WTC11 (cell line): ENCODE data around the gene ATP8B4. TPM values are rescaled to one million over a fixed set of nuclear protein-coding genes. Genes with fewer than 3 reads are reported as not detected.

Experiments
- ATAC-seq: fragments of 200-7000 bp; cut with Tn5 transposase; 2 replicates; pipeline ENCODE4 v1.10.0; 2021; ENCODE audit warnings: mild to moderate bottlenecking, moderate library complexity
- CTCF ChIA-PET: fragments of 300-600 bp; sonication (Branson Sonifier 250); formaldehyde crosslinking; loops from one replicate; lab custom pipeline; 2021; ENCODE audit warnings: antibody characterized with exemption; lab: Charles Lee
- POLR2A ChIA-PET: fragments of 350-600 bp; sonication (Branson Sonifier 250); formaldehyde crosslinking; loops from one replicate; lab custom pipeline; 2021; ENCODE audit warnings: antibody characterized with exemption; lab: Charles Lee
- DNase-seq: peaks from one replicate; pipeline ENCODE4 v3.0.0; 2021; ENCODE audit warnings: low spot score
- H3K27ac Mint-ChIP-seq: 2 replicates; pipeline ENCODE4 v1.8.0; 2021; ENCODE audit warnings: mixed read lengths
- H3K27me3 Mint-ChIP-seq: 2 replicates; pipeline ENCODE4 v1.8.0; 2021; ENCODE audit warnings: low read depth, mild to moderate bottlenecking, moderate library complexity, mixed read lengths
- H3K36me3 Mint-ChIP-seq: 2 replicates; pipeline ENCODE4 v1.8.0; 2021; ENCODE audit warnings: mixed read lengths
- H3K4me1 Mint-ChIP-seq: 2 replicates; pipeline ENCODE4 v1.8.0; 2022; ENCODE audit warnings: mixed read lengths
- H3K4me3 Mint-ChIP-seq: 2 replicates; pipeline ENCODE4 v1.8.0; 2021; ENCODE audit warnings: mild to moderate bottlenecking, moderate library complexity, mixed read lengths
- H3K9me3 Mint-ChIP-seq: 2 replicates; pipeline ENCODE4 v1.8.0; 2021; ENCODE audit warnings: mixed read lengths
- ATF1 ChIP-seq: sonication (generic); formaldehyde crosslinking; IDR thresholded peaks from 2 replicates; pipeline ENCODE4 v1.8.1; 2023; ENCODE audit warnings: mild to moderate bottlenecking, moderate library complexity, missing genetic modification reagents
- CBFB ChIP-seq: sonication (generic); formaldehyde crosslinking; IDR thresholded peaks from 2 replicates; pipeline ENCODE4 v1.8.1; 2022; ENCODE audit warnings: mild to moderate bottlenecking, low read depth, missing genetic modification reagents
- GRHL2 ChIP-seq: fragments of 250-450 bp; sonication (Bioruptor Pico); IDR thresholded peaks from 2 replicates; pipeline ENCODE4 v1.8.0; 2022; ENCODE audit warnings: mild to moderate bottlenecking, moderate library complexity; ENCODE audit not compliant: insufficient replicate concordance, severe bottlenecking
- IRF2 ChIP-seq: sonication (generic); formaldehyde crosslinking; IDR thresholded peaks from 2 replicates; pipeline ENCODE4 v1.8.0; 2022; ENCODE audit warnings: low read depth, missing genetic modification reagents, borderline replicate concordance
- NFE2L1 ChIP-seq: sonication (generic); formaldehyde crosslinking; IDR thresholded peaks from 2 replicates; pipeline ENCODE4 v1.8.1; 2023; ENCODE audit warnings: missing genetic modification reagents
- ZNF219 ChIP-seq: sonication (generic); formaldehyde crosslinking; IDR thresholded peaks from 2 replicates; pipeline ENCODE4 v1.8.0; 2023; ENCODE audit warnings: missing genetic modification reagents, mild to moderate bottlenecking, borderline replicate concordance
- ZNF416 ChIP-seq: fragments of 250-450 bp; sonication (Bioruptor Pico); IDR thresholded peaks from 2 replicates; pipeline ENCODE4 v1.9.0; 2021; ENCODE audit warnings: mild to moderate bottlenecking, inconsistent platforms
- total RNA-seq: library from RNA; stranded (reverse); gene quantifications from 3 replicates; pipeline ENCODE4 v1.2.3, GENCODE V29; 2021
- TF ChIP-seq, protein P1 (sequence below): sonication (generic); formaldehyde crosslinking; IDR thresholded peaks from 2 replicates; pipeline ENCODE4 v1.8.0; 2022; ENCODE audit warnings: mild to moderate bottlenecking, missing genetic modification reagents
- TF ChIP-seq, protein P2 (sequence below): sonication (generic); formaldehyde crosslinking; IDR thresholded peaks from 2 replicates; pipeline ENCODE4 v1.8.1; 2023; ENCODE audit warnings: mild to moderate bottlenecking, missing genetic modification reagents, moderate library complexity
- TF ChIP-seq, protein P3 (sequence below): sonication (generic); formaldehyde crosslinking; conservative IDR thresholded peaks from 2 replicates; pipeline ENCODE4 v1.8.1; 2023; ENCODE audit warnings: mild to moderate bottlenecking, low read depth, missing genetic modification reagents, moderate library complexity
- TF ChIP-seq, protein P4 (sequence below): sonication (generic); formaldehyde crosslinking; IDR thresholded peaks from 2 replicates; pipeline ENCODE4 v1.8.1; 2022; ENCODE audit warnings: missing genetic modification reagents, borderline replicate concordance
- TF ChIP-seq, protein P5 (sequence below): sonication (generic); formaldehyde crosslinking; IDR thresholded peaks from 2 replicates; pipeline ENCODE4 v1.8.1; 2023; ENCODE audit warnings: mild to moderate bottlenecking, missing genetic modification reagents, borderline replicate concordance

ATP8B4 gene
- total RNA-seq, 1 experiment from 2014 or later = 0.37 TPM

DNA sequence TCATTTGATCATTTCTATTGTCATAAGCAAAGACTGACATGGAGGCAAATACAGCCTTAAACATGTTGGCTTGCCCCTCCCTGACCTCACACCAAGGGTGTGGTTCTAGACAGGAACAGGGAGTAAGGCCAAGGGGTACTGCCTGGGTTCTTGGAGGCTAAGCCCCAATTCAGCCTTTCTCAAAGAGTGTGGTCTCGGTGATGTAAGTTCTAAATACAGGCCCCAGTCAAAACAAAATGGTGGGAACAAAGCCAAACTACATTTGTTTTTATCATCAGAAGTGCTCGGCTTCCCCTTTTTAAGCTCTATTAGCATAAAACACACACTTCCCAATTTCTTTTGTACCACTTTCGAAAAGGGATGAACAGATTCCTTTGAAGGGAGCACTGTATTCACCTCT is 129.5 kb downstream of the ATP8B4 start (continued):
- TF ChIP-seq, protein P1, sequence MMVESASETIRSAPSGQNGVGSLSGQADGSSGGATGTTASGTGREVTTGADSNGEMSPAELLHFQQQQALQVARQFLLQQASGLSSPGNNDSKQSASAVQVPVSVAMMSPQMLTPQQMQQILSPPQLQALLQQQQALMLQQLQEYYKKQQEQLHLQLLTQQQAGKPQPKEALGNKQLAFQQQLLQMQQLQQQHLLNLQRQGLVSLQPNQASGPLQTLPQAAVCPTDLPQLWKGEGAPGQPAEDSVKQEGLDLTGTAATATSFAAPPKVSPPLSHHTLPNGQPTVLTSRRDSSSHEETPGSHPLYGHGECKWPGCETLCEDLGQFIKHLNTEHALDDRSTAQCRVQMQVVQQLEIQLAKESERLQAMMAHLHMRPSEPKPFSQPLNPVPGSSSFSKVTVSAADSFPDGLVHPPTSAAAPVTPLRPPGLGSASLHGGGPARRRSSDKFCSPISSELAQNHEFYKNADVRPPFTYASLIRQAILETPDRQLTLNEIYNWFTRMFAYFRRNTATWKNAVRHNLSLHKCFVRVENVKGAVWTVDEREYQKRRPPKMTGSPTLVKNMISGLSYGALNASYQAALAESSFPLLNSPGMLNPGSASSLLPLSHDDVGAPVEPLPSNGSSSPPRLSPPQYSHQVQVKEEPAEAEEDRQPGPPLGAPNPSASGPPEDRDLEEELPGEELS (CRISPR knock-in tag) = no peak
- no peak for TF ChIP-seq IRF2
- TF ChIP-seq, protein P2, sequence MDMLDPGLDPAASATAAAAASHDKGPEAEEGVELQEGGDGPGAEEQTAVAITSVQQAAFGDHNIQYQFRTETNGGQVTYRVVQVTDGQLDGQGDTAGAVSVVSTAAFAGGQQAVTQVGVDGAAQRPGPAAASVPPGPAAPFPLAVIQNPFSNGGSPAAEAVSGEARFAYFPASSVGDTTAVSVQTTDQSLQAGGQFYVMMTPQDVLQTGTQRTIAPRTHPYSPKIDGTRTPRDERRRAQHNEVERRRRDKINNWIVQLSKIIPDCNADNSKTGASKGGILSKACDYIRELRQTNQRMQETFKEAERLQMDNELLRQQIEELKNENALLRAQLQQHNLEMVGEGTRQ = no peak
- TF ChIP-seq, all 79 proteins: peak for 0

DNA sequence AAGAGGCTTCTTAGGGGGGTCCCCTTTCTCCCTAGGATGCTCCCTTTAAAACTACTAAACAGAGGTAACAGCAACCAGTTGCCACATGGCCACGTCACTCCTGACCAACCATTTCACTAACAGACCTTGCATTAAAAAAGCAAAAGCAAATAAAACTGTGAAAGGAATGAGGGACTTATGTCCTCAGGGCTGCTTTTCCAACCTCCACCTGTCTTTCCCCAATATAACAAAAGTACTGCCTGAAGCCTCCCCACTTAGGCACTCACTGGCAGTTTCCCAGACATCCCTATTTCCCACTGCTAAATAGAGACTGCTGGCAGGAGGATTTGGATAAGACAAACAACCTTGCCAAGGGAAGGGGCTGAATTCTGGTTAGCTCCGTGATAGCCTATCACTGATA is 130.3 kb downstream of the ATP8B4 start:
- H3K27me3 Mint-ChIP-seq = no peaks in the 10 kb centered on the region
- H3K4me1 Mint-ChIP-seq = no peaks in the 10 kb centered on the region
- no peaks in the 10 kb centered on the region for H3K36me3 Mint-ChIP-seq
- TF ChIP-seq NFE2L1 (CRISPR knock-in tag) = no peak
- TF ChIP-seq ZNF219 (CRISPR knock-in tag) = no peak
- TF ChIP-seq CBFB (CRISPR knock-in tag) = no peak
- TF ChIP-seq ZNF416 = no peak
- no peak for TF ChIP-seq ATF1 (CRISPR knock-in tag)
- TF ChIP-seq GRHL2 = no peak
- TF ChIP-seq, protein P3, sequence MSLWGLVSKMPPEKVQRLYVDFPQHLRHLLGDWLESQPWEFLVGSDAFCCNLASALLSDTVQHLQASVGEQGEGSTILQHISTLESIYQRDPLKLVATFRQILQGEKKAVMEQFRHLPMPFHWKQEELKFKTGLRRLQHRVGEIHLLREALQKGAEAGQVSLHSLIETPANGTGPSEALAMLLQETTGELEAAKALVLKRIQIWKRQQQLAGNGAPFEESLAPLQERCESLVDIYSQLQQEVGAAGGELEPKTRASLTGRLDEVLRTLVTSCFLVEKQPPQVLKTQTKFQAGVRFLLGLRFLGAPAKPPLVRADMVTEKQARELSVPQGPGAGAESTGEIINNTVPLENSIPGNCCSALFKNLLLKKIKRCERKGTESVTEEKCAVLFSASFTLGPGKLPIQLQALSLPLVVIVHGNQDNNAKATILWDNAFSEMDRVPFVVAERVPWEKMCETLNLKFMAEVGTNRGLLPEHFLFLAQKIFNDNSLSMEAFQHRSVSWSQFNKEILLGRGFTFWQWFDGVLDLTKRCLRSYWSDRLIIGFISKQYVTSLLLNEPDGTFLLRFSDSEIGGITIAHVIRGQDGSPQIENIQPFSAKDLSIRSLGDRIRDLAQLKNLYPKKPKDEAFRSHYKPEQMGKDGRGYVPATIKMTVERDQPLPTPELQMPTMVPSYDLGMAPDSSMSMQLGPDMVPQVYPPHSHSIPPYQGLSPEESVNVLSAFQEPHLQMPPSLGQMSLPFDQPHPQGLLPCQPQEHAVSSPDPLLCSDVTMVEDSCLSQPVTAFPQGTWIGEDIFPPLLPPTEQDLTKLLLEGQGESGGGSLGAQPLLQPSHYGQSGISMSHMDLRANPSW (CRISPR knock-in tag) = no peak
- TF ChIP-seq, protein P4, sequence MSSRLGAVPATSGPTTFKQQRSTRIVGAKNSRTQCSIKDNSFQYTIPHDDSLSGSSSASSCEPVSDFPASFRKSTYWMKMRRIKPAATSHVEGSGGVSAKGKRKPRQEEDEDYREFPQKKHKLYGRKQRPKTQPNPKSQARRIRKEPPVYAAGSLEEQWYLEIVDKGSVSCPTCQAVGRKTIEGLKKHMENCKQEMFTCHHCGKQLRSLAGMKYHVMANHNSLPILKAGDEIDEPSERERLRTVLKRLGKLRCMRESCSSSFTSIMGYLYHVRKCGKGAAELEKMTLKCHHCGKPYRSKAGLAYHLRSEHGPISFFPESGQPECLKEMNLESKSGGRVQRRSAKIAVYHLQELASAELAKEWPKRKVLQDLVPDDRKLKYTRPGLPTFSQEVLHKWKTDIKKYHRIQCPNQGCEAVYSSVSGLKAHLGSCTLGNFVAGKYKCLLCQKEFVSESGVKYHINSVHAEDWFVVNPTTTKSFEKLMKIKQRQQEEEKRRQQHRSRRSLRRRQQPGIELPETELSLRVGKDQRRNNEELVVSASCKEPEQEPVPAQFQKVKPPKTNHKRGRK = no peak
- TF ChIP-seq, protein P5, sequence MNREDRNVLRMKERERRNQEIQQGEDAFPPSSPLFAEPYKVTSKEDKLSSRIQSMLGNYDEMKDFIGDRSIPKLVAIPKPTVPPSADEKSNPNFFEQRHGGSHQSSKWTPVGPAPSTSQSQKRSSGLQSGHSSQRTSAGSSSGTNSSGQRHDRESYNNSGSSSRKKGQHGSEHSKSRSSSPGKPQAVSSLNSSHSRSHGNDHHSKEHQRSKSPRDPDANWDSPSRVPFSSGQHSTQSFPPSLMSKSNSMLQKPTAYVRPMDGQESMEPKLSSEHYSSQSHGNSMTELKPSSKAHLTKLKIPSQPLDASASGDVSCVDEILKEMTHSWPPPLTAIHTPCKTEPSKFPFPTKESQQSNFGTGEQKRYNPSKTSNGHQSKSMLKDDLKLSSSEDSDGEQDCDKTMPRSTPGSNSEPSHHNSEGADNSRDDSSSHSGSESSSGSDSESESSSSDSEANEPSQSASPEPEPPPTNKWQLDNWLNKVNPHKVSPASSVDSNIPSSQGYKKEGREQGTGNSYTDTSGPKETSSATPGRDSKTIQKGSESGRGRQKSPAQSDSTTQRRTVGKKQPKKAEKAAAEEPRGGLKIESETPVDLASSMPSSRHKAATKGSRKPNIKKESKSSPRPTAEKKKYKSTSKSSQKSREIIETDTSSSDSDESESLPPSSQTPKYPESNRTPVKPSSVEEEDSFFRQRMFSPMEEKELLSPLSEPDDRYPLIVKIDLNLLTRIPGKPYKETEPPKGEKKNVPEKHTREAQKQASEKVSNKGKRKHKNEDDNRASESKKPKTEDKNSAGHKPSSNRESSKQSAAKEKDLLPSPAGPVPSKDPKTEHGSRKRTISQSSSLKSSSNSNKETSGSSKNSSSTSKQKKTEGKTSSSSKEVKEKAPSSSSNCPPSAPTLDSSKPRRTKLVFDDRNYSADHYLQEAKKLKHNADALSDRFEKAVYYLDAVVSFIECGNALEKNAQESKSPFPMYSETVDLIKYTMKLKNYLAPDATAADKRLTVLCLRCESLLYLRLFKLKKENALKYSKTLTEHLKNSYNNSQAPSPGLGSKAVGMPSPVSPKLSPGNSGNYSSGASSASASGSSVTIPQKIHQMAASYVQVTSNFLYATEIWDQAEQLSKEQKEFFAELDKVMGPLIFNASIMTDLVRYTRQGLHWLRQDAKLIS = no peak
- TF ChIP-seq, protein P2 = no peak
- no peak overlapping the region for H3K4me3 Mint-ChIP-seq
- H3K9me3 Mint-ChIP-seq = no peaks in the 10 kb centered on the region
- POLR2A ChIA-PET = no interaction called here
- CTCF ChIA-PET = interaction anchor here (0.9 kb wide), 1 partner anchor 112 kb away, joined by 3 read pairs; no protein-coding TSS in a partner anchor
- no peak; the same call in 1 of the 2 replicates for ATAC-seq
- no peak for DNase-seq
- H3K27ac Mint-ChIP-seq = no peak overlapping the region
